CD4-positive, CD25-positive, alpha-beta regulatory T cell (primary cell): Measurements from ENCODE around the gene BRSK2. TPM values are rescaled to one million over a fixed set of nuclear protein-coding genes. Genes with fewer than 3 reads are reported as not detected.
A peak's percentile ranks its signal among the peaks of the same experiment; 100 is the strongest.

Experiments used
- ATAC-seq, 2 donors: fragments of 150-1000 bp; cut with Tn5 transposase; one replicate each; pipeline ENCODE4 v1.10.0; 2021; ENCODE audit warnings: low read depth in 2 of 2, moderate number of reproducible peaks in 2 of 2, moderate library complexity in 1 of 2
- DNase-seq, 3 donors: peaks; one replicate each; pipeline versions ENCODE4 v3.0.0 to v3.0.0-alpha.2; 2012 to 2022; ENCODE audit warnings: mixed read lengths in 1 of 3
- H3K27ac ChIP-seq: one replicate; pipeline ENCODE4 v1.7.0; 2013; ENCODE audit warnings: mild to moderate bottlenecking, low read length; ENCODE audit not compliant: insufficient read depth, poor library complexity, severe bottlenecking
- H3K27me3 ChIP-seq: one replicate; pipeline ENCODE4 v1.7.0; 2013; ENCODE audit warnings: low read length; ENCODE audit not compliant: control insufficient read depth, insufficient read depth
- H3K36me3 ChIP-seq: one replicate; pipeline ENCODE4 v1.7.0; 2013; ENCODE audit warnings: mild to moderate bottlenecking, low read length, moderate library complexity; ENCODE audit not compliant: control insufficient read depth, insufficient read depth
- H3K4me1 ChIP-seq: 2 replicates; pipeline ENCODE4 v1.7.0; 2013; ENCODE audit warnings: mild to moderate bottlenecking, low read length; ENCODE audit not compliant: insufficient read depth, control insufficient read depth, poor library complexity, severe bottlenecking
- H3K4me3 ChIP-seq: one replicate; pipeline ENCODE4 v1.7.0; 2013; ENCODE audit warnings: low read depth, mild to moderate bottlenecking, low read length, moderate library complexity
- H3K9me3 ChIP-seq, 2 experiments: 1 replicate in 1 of 2; 2 replicates in 1 of 2; pipeline ENCODE4 v1.7.0; 2013; ENCODE audit warnings: low read length in 2 of 2, mild to moderate bottlenecking in 1 of 2, moderate library complexity in 1 of 2; ENCODE audit not compliant: control insufficient read depth in 2 of 2
- H3K27ac Mint-ChIP-seq, 3 donors: one replicate each; pipeline ENCODE4 v1.8.0; 2020 to 2022; ENCODE audit warnings: mild to moderate bottlenecking in 3 of 3, mixed read lengths in 3 of 3, moderate library complexity in 2 of 3
- H3K27me3 Mint-ChIP-seq: one replicate; pipeline ENCODE4 v1.8.0; 2022; ENCODE audit warnings: mild to moderate bottlenecking, mixed read lengths
- H3K36me3 Mint-ChIP-seq: one replicate; pipeline ENCODE4 v1.8.0; 2020; ENCODE audit warnings: mixed read lengths
- H3K4me1 Mint-ChIP-seq, 4 donors: one replicate each; pipeline ENCODE4 v1.8.0; 2020 to 2022; ENCODE audit warnings: mixed read lengths in 4 of 4, mild to moderate bottlenecking in 1 of 4
- H3K4me3 Mint-ChIP-seq, 4 donors: one replicate each; pipeline ENCODE4 v1.8.0; 2020 to 2022; ENCODE audit warnings: mild to moderate bottlenecking in 4 of 4, mixed read lengths in 4 of 4, moderate library complexity in 3 of 4
- H3K9me3 Mint-ChIP-seq, 7 donors: one replicate each; pipeline ENCODE4 v1.8.0; 2020 to 2022; ENCODE audit warnings: mixed read lengths in 7 of 7, mild to moderate bottlenecking in 3 of 7, moderate library complexity in 2 of 7
- polyA plus RNA-seq, 4 donors: library from polyadenylated mRNA; unstranded; fragments of 300-500 nt; fragmentation: Illumina TruSeq; gene quantifications; one replicate each; pipeline ENCODE4 v1.2.3, GENCODE V29; 2021
- total RNA-seq: library from RNA; stranded (reverse); gene quantifications from one replicate; pipeline ENCODE4 v1.2.3, GENCODE V29; 2022

BRSK2 gene
- total and polyA plus RNA-seq, 5 donors from 2014 or later = 0.07 to 0.42 (median 0.08) TPM; not detected in 1

- ATAC-seq = no peak
- no peaks in the 10 kb centered on the region for H3K27me3 ChIP-seq
- H3K27ac ChIP-seq = no peak overlapping the region
- no peaks in the 10 kb centered on the region for H3K9me3 ChIP-seq
- H3K4me3 Mint-ChIP-seq = no peak overlapping the region
- H3K27ac Mint-ChIP-seq = peak overlapping the region in 1 of 3 donors; percentile 48
- H3K27me3 Mint-ChIP-seq = no peaks in the 10 kb centered on the region
- no peak for DNase-seq
- no peaks in the 10 kb centered on the region for H3K36me3 ChIP-seq
- H3K9me3 Mint-ChIP-seq = no peaks in the 10 kb centered on the region
- H3K4me3 ChIP-seq = no peak overlapping the region
- H3K36me3 Mint-ChIP-seq = no peaks in the 10 kb centered on the region
- no peaks in the 10 kb centered on the region for H3K4me1 Mint-ChIP-seq
- no peaks in the 10 kb centered on the region for H3K4me1 ChIP-seq
These were observed 70.1 kb downstream of the BRSK2 start for GRCh38 chr11:1459764-1460395.

GRCh38 chr11:1460396-1460985 is 70.8 kb downstream of the BRSK2 start:
- no peak for ATAC-seq
- Histone ChIP-seq H3K27ac (no peak overlapping the region), H3K4me3 (no peak overlapping the region), H3K9me3 (no peaks in the 10 kb centered on the region), H3K4me1 (no peaks in the 10 kb centered on the region), H3K36me3 (no peaks in the 10 kb centered on the region), H3K27me3 (no peaks in the 10 kb centered on the region)
- H3K27me3 Mint-ChIP-seq = no peaks in the 10 kb centered on the region
- H3K4me1 Mint-ChIP-seq = no peaks in the 10 kb centered on the region
- H3K9me3 Mint-ChIP-seq = no peaks in the 10 kb centered on the region
- DNase-seq = no peak
- H3K27ac Mint-ChIP-seq = no peak overlapping the region
- no peak overlapping the region for H3K4me3 Mint-ChIP-seq
- H3K36me3 Mint-ChIP-seq = peaks cover 2% of the 10 kb centered on the region

GRCh38 chr11:1460986-1461825 is 71.5 kb downstream of the BRSK2 start:
- Histone ChIP-seq H3K4me3 (no peak overlapping the region), H3K36me3 (no peaks in the 10 kb centered on the region), H3K27ac (no peak overlapping the region), H3K4me1 (no peaks in the 10 kb centered on the region), H3K27me3 (no peaks in the 10 kb centered on the region), H3K9me3 (no peaks in the 10 kb centered on the region)
- ATAC-seq (no peak), DNase-seq (no peak)
- no peak overlapping the region for H3K4me3 Mint-ChIP-seq
- no peaks in the 10 kb centered on the region for H3K9me3 Mint-ChIP-seq
- no peaks in the 10 kb centered on the region for H3K4me1 Mint-ChIP-seq
- no peaks in the 10 kb centered on the region for H3K27me3 Mint-ChIP-seq
- H3K27ac Mint-ChIP-seq = no peak overlapping the region
- H3K36me3 Mint-ChIP-seq = peaks cover 6% of the 10 kb centered on the region

GRCh38 chr11:1461826-1462697 is 72.3 kb downstream of the BRSK2 start:
- H3K27me3 Mint-ChIP-seq = no peaks in the 10 kb centered on the region
- no peaks in the 10 kb centered on the region for H3K9me3 Mint-ChIP-seq
- H3K9me3 ChIP-seq = no peaks in the 10 kb centered on the region
- no peak overlapping the region for H3K4me3 ChIP-seq
- peaks cover 9% of the 10 kb centered on the region for H3K36me3 Mint-ChIP-seq
- no peak for ATAC-seq
- H3K4me3 Mint-ChIP-seq = no peak overlapping the region
- H3K27ac Mint-ChIP-seq = no peak overlapping the region
- no peaks in the 10 kb centered on the region for H3K4me1 Mint-ChIP-seq
- DNase-seq = no peak
- no peak overlapping the region for H3K27ac ChIP-seq
- H3K4me1 ChIP-seq = no peaks in the 10 kb centered on the region
- no peaks in the 10 kb centered on the region for H3K27me3 ChIP-seq
- H3K36me3 ChIP-seq = no peaks in the 10 kb centered on the region

- no peak overlapping the region for H3K27ac ChIP-seq
These were observed 72.9 kb downstream of the BRSK2 start for GRCh38 chr11:1462698-1462975.

GRCh38 chr11:1463056-1463455 is 73.3 kb downstream of the BRSK2 start:
- H3K27ac ChIP-seq = no peak overlapping the region
- no peak overlapping the region for H3K4me3 ChIP-seq
- H3K36me3 Mint-ChIP-seq = peaks cover 15% of the 10 kb centered on the region
- peaks cover 0 to under 1% (median 0%) of the 10 kb centered on the region in 7 donors for H3K9me3 Mint-ChIP-seq
- H3K27ac Mint-ChIP-seq = no peak overlapping the region
- DNase-seq = no peak
- H3K4me1 ChIP-seq = no peaks in the 10 kb centered on the region
- no peak overlapping the region for H3K4me3 Mint-ChIP-seq
- no peaks in the 10 kb centered on the region for H3K4me1 Mint-ChIP-seq
- no peaks in the 10 kb centered on the region for H3K27me3 ChIP-seq
- no peaks in the 10 kb centered on the region for H3K36me3 ChIP-seq
- H3K27me3 Mint-ChIP-seq = no peaks in the 10 kb centered on the region
- no peaks in the 10 kb centered on the region for H3K9me3 ChIP-seq
- no peak for ATAC-seq

More at GRCh38 chr11:1462698-1462975, 72.9 kb downstream of the BRSK2 start:
- H3K9me3 ChIP-seq = no peaks in the 10 kb centered on the region
- Mint-ChIP-seq H3K4me3 (no peak overlapping the region), H3K27me3 (no peaks in the 10 kb centered on the region), H3K9me3 (no peaks in the 10 kb centered on the region), H3K36me3 (peaks cover 15% of the 10 kb centered on the region), H3K27ac (no peak overlapping the region), H3K4me1 (no peaks in the 10 kb centered on the region)
- no peak overlapping the region for H3K4me3 ChIP-seq
- H3K4me1 ChIP-seq = no peaks in the 10 kb centered on the region
- no peak for DNase-seq
- no peaks in the 10 kb centered on the region for H3K27me3 ChIP-seq
- ATAC-seq = no peak
- H3K36me3 ChIP-seq = no peaks in the 10 kb centered on the region

GRCh38 chr11:1466784-1467183 is 77.0 kb downstream of the BRSK2 start:
- no peak for ATAC-seq
- H3K27ac Mint-ChIP-seq = peak overlapping the region in 2 of 3 donors; percentile 77 to 95
- H3K36me3 Mint-ChIP-seq = peaks cover 15% of the 10 kb centered on the region

More at GRCh38 chr11:1466784-1467183, 77.0 kb downstream of the BRSK2 start:
- Histone ChIP-seq H3K4me3 (no peak overlapping the region), H3K9me3 (no peaks in the 10 kb centered on the region), H3K27ac (no peak overlapping the region), H3K4me1 (no peaks in the 10 kb centered on the region), H3K27me3 (no peaks in the 10 kb centered on the region), H3K36me3 (peaks cover 18% of the 10 kb centered on the region)
- Mint-ChIP-seq H3K4me1 (no peaks in the 10 kb centered on the region), H3K9me3 (peaks cover 0 to 1% (median 0%) of the 10 kb centered on the region in 7 donors), H3K27me3 (no peaks in the 10 kb centered on the region), H3K4me3 (no peak overlapping the region)
- DNase-seq = no peak
